Endodermal cell (in vitro differentiated cells): ENCODE results near the gene PKLR. TPM values are rescaled to one million over a fixed set of nuclear protein-coding genes. Genes with fewer than 3 reads are reported as not detected.
"Not testable (repeated sequence)": the region's sequence is repeated elsewhere in the genome, so short reads cannot be mapped to it uniquely, and the experiment has no call there.

ENCODE experiments used
- DNase-seq: peaks from one replicate; pipeline ENCODE4 v3.0.0-alpha.2; 2017
- H3K27ac ChIP-seq: 2 replicates; pipeline ENCODE4 v1.5.1; 2013; ENCODE audit warnings: mild to moderate bottlenecking, low read depth, low read length, moderate library complexity
- H3K27me3 ChIP-seq: 2 replicates; pipeline ENCODE4 v1.6.1; 2013; ENCODE audit warnings: mild to moderate bottlenecking, low read length, moderate library complexity; ENCODE audit not compliant: insufficient read depth, control insufficient read depth, poor library complexity, severe bottlenecking
- H3K36me3 ChIP-seq: 2 replicates; pipeline ENCODE4 v1.7.0; 2013; ENCODE audit warnings: mild to moderate bottlenecking, low read length, moderate library complexity; ENCODE audit not compliant: control insufficient read depth, insufficient read depth
- H3K4me1 ChIP-seq: one replicate; pipeline ENCODE4 v1.7.0; 2013; ENCODE audit warnings: low read length; ENCODE audit not compliant: control insufficient read depth, insufficient read depth
- H3K4me3 ChIP-seq: 2 replicates; pipeline ENCODE4 v1.5.1; 2013; ENCODE audit warnings: mild to moderate bottlenecking, low read length, moderate library complexity
- H3K9ac ChIP-seq: 2 replicates; pipeline ENCODE4 v1.6.1; 2013; ENCODE audit warnings: mild to moderate bottlenecking, low read length, moderate library complexity; ENCODE audit not compliant: poor library complexity, severe bottlenecking; ENCODE audit errors: extremely low read depth
- H3K9me3 ChIP-seq: 2 replicates; pipeline ENCODE4 v1.6.1; 2013; ENCODE audit warnings: mild to moderate bottlenecking, low read length, moderate library complexity; ENCODE audit not compliant: control insufficient read depth
- H3K27ac Mint-ChIP-seq: 2 replicates; pipeline ENCODE4 v1.8.0; 2020; ENCODE audit warnings: mixed read lengths
- H3K27me3 Mint-ChIP-seq: 2 replicates; pipeline ENCODE4 v1.8.0; 2021; ENCODE audit warnings: mild to moderate bottlenecking, mixed read lengths; ENCODE audit not compliant: insufficient read depth
- H3K36me3 Mint-ChIP-seq: 2 replicates; pipeline ENCODE4 v1.8.0; 2020; ENCODE audit warnings: low read depth, mixed read lengths
- H3K4me1 Mint-ChIP-seq: 2 replicates; pipeline ENCODE4 v1.8.0; 2020; ENCODE audit warnings: mixed read lengths
- H3K4me3 Mint-ChIP-seq: 2 replicates; pipeline ENCODE4 v1.8.0; 2020; ENCODE audit warnings: mild to moderate bottlenecking, moderate library complexity, mixed read lengths
- H3K9me3 Mint-ChIP-seq: 2 replicates; pipeline ENCODE4 v1.8.0; 2020; ENCODE audit warnings: mild to moderate bottlenecking, mixed read lengths
- WGBS, 2 experiments: methylation state at CpG; one replicate each; pipeline versions ENCODE4 v1.1.5 to v1.1.7; 2013; ENCODE audit warnings: missing lambda C conversion rate in 2 of 2, mixed read lengths in 1 of 2; ENCODE audit not compliant: insufficient coverage in 1 of 2, insufficient read length in 1 of 2; 5-methylcytosine and 5-hydroxymethylcytosine counted together
- total RNA-seq, 2 donors: library from RNA; stranded (reverse); fragmentation: NEBNext Ultra II Directional in 1 of 2; extraction: Animal tissue kit (Norgen Biotek cat#: 25700) in 1 of 2; gene quantifications; 2 replicates in 1 of 2; 3 replicates in 1 of 2; pipeline ENCODE4 v1.2.1, GENCODE V29; 2021
- TF ChIP-seq, protein P1 (sequence below): fragments of 200-600 bp; sonication (generic); conservative IDR thresholded peaks from 2 replicates; pipeline ENCODE4 v1.5.0; 2021; ENCODE audit warnings: antibody characterized with exemption, mild to moderate bottlenecking

Gene PKLR
- total RNA-seq, 2 donors from 2014 or later = 0.40 TPM; not detected in 1

DNA sequence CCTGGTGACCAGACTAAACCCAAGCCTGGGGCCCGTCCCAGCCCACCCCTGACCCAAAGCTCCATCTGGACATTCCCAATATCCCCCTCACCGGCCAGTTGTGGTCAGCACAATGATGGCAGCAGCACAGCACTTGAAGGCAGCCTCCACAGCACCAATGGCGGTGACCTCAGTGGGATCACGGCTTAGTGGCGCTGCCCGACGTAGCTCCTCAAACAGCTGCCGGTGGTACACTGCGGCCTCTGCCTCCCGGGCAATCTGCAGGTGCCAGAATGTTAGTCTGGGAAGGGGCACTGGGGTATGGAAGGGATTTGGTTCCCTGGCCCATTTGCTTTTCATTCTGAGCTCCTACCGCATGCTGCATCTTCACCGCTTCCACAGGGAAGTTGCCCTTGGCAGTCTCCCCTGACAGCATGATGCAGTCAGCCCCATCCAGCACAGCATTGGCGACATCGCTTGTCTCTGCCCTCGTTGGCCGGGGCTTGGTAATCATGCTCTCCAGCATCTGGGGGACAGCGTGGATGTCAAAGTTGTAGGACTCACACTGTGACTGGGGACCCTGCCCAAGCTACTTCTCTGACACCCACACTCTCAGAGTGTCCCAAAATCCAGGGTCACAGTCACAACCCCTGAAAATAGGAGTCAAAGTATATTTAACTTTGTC lies 8.0 kb downstream of the PKLR start:
- H3K27me3 ChIP-seq = peaks cover 43% of the 10 kb centered on the region
- no peak overlapping the region for H3K9ac ChIP-seq
- DNase-seq = no peak
- H3K9me3 Mint-ChIP-seq = no peaks in the 10 kb centered on the region
- H3K27me3 Mint-ChIP-seq = peaks cover 50% of the 10 kb centered on the region
- no peaks in the 10 kb centered on the region for H3K36me3 ChIP-seq
- no peaks in the 10 kb centered on the region for H3K36me3 Mint-ChIP-seq
- H3K4me3 Mint-ChIP-seq = no peak overlapping the region
- TF ChIP-seq, protein P1, sequence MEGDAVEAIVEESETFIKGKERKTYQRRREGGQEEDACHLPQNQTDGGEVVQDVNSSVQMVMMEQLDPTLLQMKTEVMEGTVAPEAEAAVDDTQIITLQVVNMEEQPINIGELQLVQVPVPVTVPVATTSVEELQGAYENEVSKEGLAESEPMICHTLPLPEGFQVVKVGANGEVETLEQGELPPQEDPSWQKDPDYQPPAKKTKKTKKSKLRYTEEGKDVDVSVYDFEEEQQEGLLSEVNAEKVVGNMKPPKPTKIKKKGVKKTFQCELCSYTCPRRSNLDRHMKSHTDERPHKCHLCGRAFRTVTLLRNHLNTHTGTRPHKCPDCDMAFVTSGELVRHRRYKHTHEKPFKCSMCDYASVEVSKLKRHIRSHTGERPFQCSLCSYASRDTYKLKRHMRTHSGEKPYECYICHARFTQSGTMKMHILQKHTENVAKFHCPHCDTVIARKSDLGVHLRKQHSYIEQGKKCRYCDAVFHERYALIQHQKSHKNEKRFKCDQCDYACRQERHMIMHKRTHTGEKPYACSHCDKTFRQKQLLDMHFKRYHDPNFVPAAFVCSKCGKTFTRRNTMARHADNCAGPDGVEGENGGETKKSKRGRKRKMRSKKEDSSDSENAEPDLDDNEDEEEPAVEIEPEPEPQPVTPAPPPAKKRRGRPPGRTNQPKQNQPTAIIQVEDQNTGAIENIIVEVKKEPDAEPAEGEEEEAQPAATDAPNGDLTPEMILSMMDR = no peak
- no peak overlapping the region for H3K27ac Mint-ChIP-seq
- H3K27ac ChIP-seq = no peak overlapping the region
- no peaks in the 10 kb centered on the region for H3K9me3 ChIP-seq
- no peaks in the 10 kb centered on the region for H3K4me1 ChIP-seq
- peaks cover 8% of the 10 kb centered on the region for H3K4me1 Mint-ChIP-seq
- H3K4me3 ChIP-seq = no peak overlapping the region
- WGBS, 2 experiments = 90 to 93% methylated on average over 17 of the region's 17 CpGs

GRCh38 chr1:155291006-155291405 lies 10.2 kb downstream of the PKLR start:
- not testable (repeated sequence) for H3K9me3 Mint-ChIP-seq, DNase-seq, H3K27ac ChIP-seq, H3K4me1 Mint-ChIP-seq, H3K4me3 ChIP-seq, H3K4me3 Mint-ChIP-seq, H3K9me3 ChIP-seq, H3K27ac Mint-ChIP-seq, H3K4me1 ChIP-seq, H3K9ac ChIP-seq, H3K36me3 ChIP-seq, H3K36me3 Mint-ChIP-seq
- WGBS, 2 experiments = 85 to 89% methylated on average over 10 of the region's 10 CpGs
- H3K27me3 ChIP-seq = peaks cover 37% of the 10 kb centered on the region
- peaks cover 37% of the 10 kb centered on the region for H3K27me3 Mint-ChIP-seq

- peaks cover 10% of the 10 kb centered on the region for H3K27me3 Mint-ChIP-seq
- no peak overlapping the region for H3K4me3 ChIP-seq
- H3K27me3 ChIP-seq = peaks cover 8% of the 10 kb centered on the region
- H3K36me3 Mint-ChIP-seq = no peaks in the 10 kb centered on the region
- H3K4me1 ChIP-seq = no peaks in the 10 kb centered on the region
- no peak overlapping the region for H3K27ac ChIP-seq
- TF ChIP-seq, protein P1 = no peak
- no peak for DNase-seq
- no peaks in the 10 kb centered on the region for H3K9me3 Mint-ChIP-seq
- H3K9ac ChIP-seq = no peak overlapping the region
- H3K36me3 ChIP-seq = no peaks in the 10 kb centered on the region
- no peak overlapping the region for H3K27ac Mint-ChIP-seq
- 93 to 100% methylated on average over 1 to 21 of the region's 21 CpGs for WGBS, 2 experiments
- H3K4me3 Mint-ChIP-seq = no peak overlapping the region
- H3K9me3 ChIP-seq = no peaks in the 10 kb centered on the region
- no peaks in the 10 kb centered on the region for H3K4me1 Mint-ChIP-seq
Observed at GRCh38 chr1:155287987-155288543, 13.2 kb downstream of the PKLR start.
